GM11168 (cell line): ENCODE results near the gene CFAP410.
"Not testable (repeated sequence)": the region's sequence is repeated elsewhere in the genome, so short reads cannot be mapped to it uniquely, and the experiment has no call there.

Source experiments
- in situ Hi-C: fragments of 300-500 bp; cut with MboI; formaldehyde crosslinking; loops from one replicate; pipeline ENCODE4 v1.12.0; 2022; ENCODE audit warnings: low sequenced_read_pairs; ENCODE audit not compliant: unreplicated experiment

Gene CFAP410

DNA sequence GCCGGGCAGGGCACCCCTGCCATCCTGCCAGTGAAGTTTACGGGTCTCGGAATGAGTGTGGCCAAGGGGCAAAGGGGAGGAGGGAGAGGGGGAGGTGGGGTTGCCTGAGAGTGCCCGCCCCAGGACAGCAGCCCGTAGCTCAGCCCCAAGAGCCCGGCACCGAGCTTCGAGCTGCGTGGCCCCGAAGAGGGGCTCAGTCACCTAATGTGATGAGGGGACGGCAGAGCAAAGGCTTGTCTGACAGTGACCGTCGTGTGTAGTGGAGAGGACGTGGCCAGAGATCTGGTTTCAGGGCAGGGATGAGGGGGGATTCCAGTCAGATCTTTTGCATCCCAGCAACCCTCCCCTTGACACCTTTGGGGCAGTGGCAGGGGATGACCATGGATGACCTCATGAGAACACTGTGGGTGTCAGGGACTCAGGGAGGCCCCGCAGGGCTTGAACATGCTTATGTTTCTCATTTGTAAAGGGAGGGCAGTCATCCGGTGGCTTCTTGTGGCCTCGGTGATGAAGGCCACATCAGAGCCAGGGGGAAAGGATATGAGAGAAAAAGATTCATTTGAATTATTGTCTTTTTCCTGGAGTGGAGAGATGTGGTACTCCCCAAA, 13.2 kb upstream of the CFAP410 start:
- in situ Hi-C loops, result no loop called here

- in situ Hi-C loops, result no loop called here
Measured at GRCh38 chr21:44351535-44352252, 12.5 kb upstream of the CFAP410 start.

DNA sequence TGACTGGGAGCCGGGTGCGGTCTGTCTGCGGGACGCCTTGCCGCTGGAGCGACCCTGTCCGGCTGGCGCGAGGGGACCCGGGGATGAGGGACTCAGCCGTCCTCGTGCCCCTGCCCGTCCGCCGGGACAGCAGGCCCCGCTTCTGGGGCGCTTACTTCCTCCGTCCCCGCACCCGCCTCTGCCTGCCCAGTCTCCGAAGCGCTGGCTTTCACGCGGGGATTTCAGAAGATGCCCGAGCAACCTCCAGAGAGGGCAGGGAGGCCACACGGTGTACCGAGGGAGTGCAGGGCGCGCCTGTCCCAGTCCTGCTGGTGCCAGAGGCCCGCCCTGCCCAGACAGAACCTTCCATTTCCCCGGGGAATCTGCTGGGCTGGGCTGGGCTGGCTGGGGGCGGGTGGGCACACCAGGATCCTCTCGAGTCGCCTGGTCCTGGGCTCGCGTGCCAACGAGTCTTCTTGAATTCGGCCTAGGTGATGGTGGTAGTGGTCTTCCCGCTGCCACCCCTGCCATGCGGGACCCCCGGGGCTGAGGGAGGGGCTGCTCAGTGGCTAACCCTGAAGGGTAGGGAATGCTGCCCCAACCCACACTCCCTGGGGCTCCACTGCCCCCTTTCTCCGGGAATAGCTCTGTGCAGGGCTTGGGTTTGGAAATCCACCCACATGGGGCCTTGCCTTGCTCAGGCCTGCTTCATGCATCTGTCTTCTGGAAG, 11.7 kb upstream of the CFAP410 start:
- in situ Hi-C loops, result no loop called here

- in situ Hi-C loops, result no loop called here
Measured at GRCh38 chr21:44349847-44350772, 10.9 kb upstream of the CFAP410 start.

DNA sequence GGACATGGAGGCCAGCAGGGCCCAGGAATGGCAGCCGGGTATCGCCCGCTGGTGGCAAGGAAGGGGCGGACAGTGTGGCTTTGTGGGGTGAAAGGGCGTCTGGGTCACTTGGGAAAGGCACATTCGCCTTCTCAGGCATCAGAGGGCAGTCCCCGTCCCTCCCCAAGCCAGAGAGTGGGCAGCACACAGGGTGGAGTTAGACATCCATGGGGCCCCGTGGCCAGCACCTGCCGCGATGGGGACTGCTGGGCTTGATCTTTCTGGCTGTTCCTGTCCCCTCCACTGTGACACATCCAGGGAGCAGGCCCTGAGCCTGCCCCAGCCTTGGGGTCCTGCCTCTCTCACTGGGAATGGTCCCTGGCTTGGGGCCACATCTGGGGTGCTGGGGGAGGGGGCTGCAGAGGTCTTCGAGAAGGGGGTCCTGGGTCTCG, 10.2 kb upstream of the CFAP410 start:
- in situ Hi-C loops, result no loop called here

GRCh38 chr21:44348861-44349260, 9.7 kb upstream of the CFAP410 start:
- in situ Hi-C loops, result no loop called here

DNA sequence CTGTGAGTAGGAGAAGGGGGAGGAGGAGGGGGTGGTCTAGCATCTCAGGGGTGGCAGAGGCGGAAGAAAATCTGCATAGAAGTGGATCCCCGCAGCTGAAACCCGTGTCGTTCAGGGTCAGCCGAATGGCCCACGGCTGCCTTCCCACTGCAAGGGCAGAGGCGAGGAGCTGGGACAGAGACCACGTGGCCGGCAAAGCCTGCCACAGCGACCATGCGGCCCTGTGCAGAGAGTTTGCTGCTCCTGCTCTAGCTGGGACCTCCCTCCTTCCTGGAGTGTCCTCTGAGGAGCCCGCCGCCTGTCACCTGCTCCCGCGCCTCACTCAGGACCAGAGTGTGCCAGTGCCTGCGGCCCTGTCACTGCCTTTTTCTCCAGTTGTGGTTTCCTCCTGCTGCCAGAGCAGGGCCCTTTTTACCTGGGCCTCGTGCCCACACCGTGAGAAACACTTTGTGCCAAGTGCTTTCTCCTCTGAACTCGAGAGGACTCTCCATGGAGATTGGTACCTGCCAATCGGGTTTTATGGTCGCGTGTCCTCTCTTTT, 8.8 kb upstream of the CFAP410 start:
- in situ Hi-C loops, result no loop called here

- in situ Hi-C loops, result no loop called here
Measured at GRCh38 chr21:44345495-44345894, 6.3 kb upstream of the CFAP410 start.

- in situ Hi-C loops, result no loop called here
Measured at GRCh38 chr21:44344541-44345183, 5.5 kb upstream of the CFAP410 start.

GRCh38 chr21:44342981-44343380, 3.8 kb upstream of the CFAP410 start:
- in situ Hi-C loops, result not testable (repeated sequence)

DNA sequence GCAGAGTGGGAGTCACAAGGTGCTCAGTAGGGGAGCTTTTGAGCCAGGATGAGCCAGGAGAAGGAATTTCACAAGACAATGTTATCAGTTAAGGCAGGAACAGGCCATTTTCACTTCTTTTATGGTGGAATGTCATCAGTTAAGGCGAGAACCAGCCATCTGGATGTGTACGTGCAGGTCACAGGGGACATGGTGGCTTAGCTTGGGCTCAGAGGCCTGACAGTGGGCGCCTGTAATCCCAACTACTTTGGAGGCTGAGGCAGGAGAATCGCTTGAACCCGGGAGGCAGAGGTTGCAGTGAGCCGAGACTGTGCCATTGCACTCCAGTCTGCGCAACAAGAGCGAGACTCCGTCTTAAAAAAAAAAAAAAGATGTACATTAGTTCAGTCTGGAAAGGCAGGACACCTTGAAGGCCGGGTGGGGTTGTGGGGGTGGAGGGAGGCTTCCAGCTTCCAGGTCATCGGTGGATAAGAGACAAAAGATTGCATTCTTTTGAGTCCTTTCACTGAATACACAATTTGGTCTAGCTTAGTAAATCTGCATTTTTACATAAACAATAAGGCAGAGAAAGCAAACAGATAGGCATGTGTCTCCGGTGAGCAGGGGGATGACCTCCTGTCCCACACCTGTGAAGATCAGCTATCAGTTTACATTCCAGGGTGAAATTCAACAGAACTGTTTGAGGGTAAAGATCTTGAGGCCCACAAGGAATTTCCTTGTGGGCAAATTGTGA, 2.7 kb upstream of the CFAP410 start:
- in situ Hi-C loops, result not testable (repeated sequence)

- in situ Hi-C loops, result no loop called here
Measured at GRCh38 chr21:44337941-44338895, 972 bp downstream of the CFAP410 start.

DNA sequence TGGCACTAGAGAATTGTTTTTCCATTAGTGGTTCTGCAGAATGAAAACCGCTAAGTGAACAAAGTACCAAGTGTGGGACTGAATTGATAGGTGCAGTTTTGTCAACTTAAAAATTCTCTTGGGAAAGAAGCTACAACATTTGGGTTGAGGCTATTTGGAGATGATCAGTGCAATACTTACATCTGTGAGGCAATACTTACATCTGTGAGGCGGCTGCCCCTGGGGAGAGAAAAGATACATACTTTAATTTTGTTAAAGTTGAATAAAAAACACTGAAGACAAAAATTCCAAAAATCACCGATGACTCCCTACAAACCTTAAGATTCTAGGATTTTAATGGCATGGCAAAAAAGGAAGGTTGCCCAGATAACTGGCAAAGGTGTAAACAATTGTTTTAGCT, 1.7 kb downstream of the CFAP410 start:
- in situ Hi-C loops, result no loop called here

- in situ Hi-C loops, result no loop called here
Measured at GRCh38 chr21:44335266-44336059, 3.7 kb downstream of the CFAP410 start.

GRCh38 chr21:44334329-44335030, 4.7 kb downstream of the CFAP410 start:
- in situ Hi-C loops, result no loop called here

DNA sequence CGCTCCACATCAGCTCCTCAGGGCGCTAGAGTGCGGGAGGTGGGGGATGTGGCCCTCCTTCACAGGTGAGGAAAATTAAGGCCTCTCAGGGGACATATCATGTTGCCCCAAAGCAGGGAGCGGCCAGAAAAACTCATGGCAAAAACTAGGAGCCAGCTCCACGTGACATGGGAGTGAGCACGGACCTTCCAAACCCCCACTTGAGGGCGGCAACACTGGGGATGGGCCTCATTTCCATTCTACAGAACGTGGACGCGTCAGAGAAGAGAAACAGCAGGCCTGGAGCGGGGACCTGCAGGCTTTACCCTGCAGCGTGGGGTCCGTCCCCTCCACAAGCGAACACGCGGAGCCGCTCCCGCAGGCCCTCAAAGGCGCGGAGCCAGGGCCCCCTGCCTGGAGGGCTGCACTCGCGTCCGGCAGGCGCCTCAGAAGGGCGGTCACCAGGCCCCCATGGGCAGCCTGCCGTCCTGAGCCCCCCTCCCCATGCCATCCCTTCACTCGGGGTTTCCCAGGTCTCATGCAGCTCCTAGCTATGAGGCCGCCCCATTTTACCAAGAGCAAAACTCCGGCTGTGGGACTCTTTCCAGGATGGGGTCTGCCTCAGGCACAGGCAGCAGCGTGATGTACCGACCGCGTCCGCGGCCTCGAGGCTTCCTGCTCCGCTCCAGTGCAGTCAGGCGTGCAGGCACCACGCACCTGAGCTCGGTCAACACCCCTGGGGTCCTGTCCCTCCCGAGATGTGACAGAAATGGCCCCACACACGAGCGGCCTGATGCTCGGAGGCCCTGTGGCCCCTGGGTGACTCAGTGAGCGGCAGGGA, 5.5 kb downstream of the CFAP410 start:
- in situ Hi-C loops, result no loop called here
